ENCODE measurements around the gene RASGRF2.

The RASGRF2 gene

DNA sequence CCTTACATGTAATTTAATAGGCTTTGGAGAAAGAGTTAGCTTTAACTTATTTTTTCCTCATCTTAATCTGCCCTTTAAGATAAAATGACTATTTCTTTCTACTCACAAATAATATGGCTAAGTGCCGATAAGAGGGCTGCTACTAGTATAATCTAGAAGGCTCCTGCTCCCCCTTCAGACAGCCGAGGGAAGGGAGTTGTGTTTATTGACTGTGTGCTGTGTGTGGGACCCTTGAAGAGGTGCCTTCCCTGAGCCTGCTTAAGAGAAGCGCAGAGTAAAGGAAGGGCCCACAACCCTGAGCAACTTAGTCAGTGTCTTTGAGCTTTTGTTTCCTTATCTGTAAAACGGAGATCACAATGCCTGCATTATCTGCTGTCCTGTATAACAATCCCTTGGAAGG, 244.9 kb downstream of the RASGRF2 start:
- DNase-seq (ENCODE audit: low read depth in 2 of 2), result no peak

DNA sequence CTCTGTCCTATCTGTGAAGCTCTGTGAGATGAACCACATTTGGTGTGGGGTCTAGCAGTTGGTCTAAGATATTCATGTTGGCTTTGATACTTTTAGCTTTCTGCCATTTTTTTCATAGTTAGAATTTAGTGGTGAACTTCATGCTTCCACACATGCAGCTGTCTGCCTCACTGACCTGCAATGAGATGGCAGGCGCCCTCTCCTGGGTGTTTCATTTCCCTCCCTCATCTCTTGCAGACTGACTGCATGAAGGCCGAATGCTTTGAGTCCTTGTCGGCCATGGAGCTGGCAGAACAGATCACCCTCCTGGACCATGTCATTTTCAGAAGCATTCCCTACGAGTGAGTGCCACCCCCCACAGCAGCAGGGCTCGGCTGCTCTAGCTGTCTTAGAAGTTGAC, 246.8 kb downstream of the RASGRF2 start:
- no peak for DNase-seq (ENCODE audit: low read depth in 2 of 2)

DNA sequence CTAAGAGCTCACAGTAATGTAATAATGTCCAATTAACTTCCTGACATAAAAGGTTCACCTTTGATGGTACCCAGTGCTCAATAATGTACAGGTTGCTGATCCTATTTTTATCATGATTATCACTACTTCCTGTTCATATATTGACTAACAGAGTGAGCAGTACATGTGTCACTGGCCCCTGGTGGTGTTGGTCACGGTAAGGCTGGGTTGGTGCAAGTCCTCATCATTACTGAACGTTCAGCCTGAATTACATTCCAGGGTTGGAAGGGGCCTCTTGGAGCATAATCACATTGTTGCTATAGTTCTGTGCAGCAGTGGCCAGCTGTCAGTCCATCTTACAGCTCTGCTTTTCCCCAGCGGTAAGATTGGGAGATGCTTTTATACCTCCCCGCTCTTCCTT, 248.7 kb downstream of the RASGRF2 start:
- no peak for DNase-seq (ENCODE audit: low read depth in 2 of 2)

DNA sequence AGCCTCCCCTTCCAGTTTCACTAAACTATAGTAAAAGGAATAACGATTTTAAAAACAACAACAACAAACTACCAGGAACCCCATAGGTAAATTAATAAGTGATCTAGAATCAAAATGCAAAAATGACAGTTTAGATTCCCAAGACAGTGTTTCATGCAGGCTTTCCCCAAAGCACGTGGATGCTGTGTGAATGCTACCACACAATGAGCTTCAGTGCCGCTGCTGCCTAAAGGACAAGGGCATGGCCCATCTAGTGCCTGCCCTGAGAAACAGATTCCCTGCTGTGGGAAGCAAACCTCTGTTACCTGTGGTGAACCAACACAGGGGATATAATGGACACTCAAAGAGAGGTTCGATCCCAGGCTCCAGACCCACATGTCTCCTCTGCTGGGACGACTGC, 249.2 kb downstream of the RASGRF2 start:
- no peak for DNase-seq (ENCODE audit: low read depth in 2 of 2)

DNA sequence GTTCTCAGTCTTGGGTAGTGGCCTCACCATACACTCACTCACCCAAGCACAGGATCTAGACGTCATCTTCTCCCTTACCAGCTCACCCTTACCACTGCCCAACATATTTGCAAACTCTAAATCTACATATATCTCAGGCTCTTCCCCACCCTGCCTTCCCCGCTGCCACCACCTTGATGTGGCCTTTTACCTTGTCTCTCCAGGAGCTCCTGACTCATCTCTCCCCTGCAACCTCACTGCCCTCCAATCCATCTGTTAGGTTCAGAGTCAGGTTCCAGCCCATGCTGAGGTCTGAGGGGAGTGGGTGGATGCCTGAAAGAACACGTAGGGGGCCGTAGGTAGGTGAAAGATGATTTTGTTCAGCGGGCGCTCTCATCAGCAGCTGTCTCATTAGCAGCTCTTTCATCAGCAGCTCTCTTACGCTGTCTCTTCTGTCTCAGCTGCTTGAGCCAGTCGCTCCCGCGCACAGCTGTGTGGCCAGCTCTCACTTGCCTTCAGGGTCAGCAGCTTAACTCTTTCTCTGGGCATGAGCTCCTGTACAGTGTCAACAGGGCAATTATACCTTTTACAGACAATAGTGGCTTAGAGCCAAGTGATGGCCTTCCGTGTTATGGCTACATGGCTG, 249.8 kb downstream of the RASGRF2 start:
- DNase-seq (ENCODE audit: low read depth in 2 of 2), result no peak

DNA sequence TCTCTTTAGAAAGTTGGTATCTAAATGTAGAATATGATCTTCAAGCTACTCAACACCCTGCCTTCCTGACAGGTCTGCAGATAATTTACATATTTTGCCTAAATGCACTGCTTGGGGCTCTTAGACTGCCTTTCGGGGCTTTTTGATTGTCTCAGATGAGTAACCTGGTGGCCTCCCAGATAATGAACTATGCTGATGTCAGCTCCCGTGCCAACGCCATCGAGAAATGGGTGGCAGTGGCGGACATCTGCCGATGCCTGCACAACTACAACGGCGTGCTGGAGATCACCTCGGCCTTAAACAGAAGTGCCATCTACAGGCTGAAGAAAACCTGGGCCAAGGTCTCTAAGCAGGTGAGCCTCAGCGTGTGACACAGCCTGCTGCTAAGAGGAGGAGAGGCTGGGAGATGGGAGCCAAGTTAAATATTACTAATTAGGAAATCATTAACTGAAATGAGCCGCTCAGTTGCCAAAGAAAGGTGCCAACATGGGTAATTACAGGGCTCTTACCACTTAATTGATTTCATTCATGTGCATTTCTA, 252.1 kb downstream of the RASGRF2 start:
- no peak for DNase-seq (ENCODE audit: low read depth in 2 of 2)

DNA sequence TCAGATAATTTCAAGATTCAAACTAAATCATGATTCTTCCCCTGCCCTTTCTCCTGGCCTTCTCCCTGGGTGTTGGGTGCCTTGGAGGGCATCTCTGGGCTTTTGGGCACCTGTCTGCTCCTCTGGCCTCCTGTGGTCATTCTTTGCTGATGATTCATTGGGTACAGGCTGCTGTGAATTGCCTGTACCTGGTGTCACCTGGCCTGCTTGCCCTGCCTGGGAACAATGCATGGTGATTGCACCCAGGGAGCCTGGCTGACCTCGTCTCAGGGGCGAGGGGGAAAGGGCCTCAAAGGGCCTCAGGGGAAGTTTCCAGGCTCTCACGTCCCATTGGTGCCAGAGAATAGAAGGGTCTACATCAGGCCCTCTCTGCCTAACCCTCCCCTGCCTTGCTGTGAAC, 252.9 kb downstream of the RASGRF2 start:
- DNase-seq (ENCODE audit: low read depth in 2 of 2), result no peak

DNA sequence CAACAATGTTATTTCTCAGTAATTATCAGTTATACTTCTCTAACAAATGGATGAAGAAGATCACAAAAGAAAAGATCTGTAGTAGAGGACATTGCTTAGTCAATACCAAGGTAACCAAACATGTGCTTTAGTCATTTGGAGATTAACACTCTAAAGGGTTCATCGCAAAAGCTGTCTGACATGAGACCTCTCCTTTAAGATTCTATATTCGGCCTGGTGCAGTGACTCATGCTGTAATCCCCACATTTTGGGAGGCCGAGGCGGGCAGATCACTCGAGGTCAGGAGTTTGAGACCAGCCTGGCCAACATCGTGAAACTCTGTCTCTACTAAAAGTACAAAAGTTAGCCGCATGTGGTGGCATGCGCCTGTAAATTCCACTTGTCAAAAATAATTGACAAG, 254.7 kb downstream of the RASGRF2 start:
- DNase-seq (ENCODE audit: low read depth in 2 of 2), result no peak

DNA sequence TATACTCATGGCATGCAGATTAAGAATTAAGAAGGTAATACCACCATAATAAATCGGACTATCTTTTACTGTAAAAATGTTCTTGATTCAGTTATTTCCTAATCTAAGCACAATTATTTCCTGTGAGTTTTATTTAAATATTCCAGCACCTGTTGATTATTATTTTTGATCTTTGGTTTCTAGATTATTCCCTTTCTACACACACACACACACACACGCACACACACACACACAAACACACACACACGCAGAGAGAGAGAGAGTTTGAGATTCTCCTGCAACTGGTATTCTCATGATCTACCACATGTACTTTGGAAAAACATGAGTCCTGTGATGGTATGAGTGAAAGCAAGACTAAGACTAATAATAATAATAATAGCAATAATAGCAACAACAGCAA, 256.0 kb downstream of the RASGRF2 start:
- DNase-seq (ENCODE audit: low read depth in 2 of 2), result no peak

DNA sequence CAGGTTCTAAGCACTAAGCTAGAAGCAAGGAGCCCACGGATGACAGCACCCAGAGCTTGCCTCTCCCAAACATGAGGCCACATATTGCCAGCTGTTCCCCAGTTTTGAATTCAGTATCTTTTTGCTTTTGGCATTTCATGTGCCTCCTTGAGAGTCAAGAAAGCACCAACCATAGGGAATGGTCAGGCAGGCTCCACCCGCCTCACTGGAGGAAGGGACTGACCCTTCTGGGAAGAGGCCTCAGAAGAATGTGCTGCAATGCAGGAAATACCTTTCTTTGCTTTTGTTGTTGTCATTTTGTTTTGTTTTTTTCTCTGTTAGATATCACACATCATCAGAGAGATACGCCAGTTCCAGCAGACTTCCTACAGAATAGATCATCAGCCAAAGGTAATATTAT, 259.2 kb downstream of the RASGRF2 start:
- no peak for DNase-seq (ENCODE audit: low read depth in 2 of 2)

DNA sequence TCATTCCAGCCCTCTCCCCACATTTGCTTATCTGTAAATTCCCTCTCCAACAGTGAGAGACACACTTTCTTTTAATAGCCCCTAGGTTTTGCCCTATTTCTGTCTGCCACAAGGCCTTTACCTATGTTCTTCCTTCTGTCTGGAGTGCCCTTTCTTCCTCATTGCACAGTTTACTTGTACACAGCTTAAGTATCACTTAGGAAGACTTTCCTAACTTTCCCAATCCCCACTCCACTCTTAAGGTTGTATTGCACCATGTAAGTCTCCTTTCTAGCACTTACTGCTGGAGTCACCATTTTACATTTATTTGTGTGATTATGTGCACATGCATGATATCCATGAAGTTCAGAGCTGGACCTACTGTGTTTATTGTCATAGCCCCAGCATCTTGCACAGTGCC, 262.1 kb downstream of the RASGRF2 start:
- no peak for DNase-seq (ENCODE audit: low read depth in 2 of 2)

DNA sequence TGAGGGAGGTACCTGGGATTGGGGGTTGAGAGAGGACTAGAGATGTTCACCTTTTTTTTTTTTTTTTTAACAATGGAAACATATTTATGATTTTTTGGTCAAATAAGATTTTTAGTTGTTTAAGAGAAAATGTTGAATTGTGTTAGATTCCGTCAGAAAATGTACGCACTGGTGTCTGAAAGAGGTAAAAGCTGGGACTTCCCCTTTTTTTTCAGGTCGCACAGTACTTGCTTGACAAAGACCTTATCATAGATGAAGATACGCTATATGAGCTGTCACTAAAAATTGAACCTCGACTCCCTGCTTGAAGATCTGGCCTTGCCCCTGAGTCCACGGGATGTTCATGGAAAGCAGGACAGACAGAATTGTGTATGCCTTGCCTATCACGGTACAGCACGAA, 265.3 kb downstream of the RASGRF2 start:
- no peak for DNase-seq (ENCODE audit: low read depth in 2 of 2)

DNA sequence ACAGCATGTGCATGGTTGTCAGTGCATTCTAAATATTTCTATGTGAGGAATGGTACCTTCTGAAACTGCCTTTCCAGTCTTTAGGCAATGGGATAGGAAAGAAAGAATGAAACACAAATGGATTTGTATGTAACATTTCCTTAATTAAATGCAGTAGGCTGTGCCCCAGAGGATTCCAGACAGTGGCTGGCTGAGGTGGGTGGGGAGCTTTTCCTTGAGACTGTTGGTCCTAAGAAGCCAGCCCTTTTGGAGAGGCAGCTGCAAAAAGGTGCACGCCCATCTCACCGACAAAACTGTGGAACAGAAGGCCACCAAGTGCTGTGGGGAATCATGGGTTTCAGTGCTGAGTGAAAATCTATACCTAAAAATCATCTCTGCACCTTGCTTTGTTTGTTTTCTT, 266.1 kb downstream of the RASGRF2 start:
- no peak for DNase-seq (ENCODE audit: low read depth in 2 of 2)

DNA sequence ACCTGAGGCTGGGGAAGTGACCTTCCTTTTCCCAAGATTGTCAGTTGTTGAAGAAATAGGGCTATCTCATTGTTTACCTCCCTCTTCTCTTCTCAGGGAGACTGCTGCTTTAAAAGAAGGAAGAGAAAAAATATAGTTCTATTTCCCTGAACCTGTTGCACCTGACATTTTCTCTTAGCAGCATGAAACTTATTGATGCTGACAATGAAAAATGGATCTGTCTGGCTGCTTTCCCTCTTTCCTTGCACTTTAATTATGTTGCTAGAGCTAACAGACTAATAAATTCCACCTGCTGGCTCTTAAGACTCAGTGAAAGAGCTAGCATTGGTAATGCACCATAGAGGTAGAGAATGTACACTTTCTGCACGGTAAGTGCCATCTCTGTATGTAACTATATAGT, 266.8 kb downstream of the RASGRF2 start:
- no peak for DNase-seq (ENCODE audit: low read depth in 2 of 2)

DNA sequence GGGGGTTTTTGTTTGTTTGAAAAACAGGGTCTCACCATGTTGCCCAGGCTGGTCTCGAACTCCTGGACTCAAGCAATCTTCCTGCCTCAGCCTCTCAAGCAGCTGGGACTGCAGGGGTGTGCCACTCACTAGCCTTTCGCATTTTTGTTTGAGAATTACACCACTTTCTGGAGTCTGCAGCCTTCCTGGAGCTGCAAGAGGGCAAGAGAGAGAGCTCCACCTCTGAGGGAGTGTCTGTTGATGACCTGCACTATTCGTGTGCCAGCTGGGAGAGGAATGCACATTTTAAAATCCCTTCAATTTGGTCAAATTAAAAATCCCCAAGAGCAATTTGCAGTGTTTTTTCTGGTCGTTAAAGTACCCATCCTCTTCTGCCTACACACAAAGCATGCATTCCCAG, 267.9 kb downstream of the RASGRF2 start:
- DNase-seq (ENCODE audit: low read depth in 2 of 2), result no peak

DNA sequence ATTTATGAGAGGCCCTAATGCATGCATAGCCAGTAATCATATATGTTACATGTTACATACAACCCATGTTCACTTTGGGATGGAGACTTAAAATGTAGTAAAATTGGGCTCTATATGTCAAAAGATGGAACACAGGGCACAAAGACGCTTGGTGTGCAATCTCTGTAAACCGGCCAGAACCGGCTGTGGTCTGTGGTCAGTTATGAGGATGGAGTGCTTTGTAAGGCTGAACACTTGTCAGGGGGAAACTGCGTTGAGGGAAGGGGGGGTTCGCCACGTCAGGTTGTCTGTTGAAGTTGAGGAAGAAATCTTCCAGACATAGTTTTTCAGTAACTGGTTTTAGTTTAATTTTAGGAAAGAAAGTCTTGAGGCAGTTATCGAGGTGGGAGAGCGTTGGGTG, 270.3 kb downstream of the RASGRF2 start:
- no peak for DNase-seq (ENCODE audit: low read depth in 2 of 2)

DNA sequence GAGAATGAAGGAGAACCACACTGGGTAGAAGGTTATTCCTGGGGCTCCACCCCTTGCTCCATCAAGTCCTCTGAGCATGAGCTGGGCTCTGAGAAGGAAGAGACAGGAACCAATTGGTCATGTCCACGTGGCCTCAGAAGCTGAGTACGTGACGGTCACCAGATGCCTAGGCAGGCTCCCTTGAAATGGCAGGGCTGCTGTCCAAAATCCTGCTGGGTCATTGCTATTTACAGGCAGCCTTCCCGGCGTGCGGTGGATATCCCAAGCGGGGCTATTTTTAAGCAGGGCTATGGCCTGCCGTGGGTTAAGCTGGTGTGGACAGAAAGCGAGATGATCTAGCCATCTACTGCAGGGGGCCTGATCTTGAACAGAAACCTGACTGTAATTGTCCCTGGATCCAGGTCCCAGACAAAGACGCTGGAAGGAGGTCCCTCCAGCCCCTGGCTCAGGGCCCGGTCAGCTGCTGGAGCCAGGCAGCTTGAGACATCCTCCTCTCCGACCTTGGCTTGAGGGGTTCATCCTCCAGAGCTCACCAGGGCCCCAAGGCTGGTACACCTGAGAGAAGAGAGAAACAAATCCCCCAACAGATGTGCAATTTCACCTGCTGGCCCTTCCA, 272.4 kb downstream of the RASGRF2 start:
- no peak for DNase-seq (ENCODE audit: low read depth in 2 of 2)

DNA sequence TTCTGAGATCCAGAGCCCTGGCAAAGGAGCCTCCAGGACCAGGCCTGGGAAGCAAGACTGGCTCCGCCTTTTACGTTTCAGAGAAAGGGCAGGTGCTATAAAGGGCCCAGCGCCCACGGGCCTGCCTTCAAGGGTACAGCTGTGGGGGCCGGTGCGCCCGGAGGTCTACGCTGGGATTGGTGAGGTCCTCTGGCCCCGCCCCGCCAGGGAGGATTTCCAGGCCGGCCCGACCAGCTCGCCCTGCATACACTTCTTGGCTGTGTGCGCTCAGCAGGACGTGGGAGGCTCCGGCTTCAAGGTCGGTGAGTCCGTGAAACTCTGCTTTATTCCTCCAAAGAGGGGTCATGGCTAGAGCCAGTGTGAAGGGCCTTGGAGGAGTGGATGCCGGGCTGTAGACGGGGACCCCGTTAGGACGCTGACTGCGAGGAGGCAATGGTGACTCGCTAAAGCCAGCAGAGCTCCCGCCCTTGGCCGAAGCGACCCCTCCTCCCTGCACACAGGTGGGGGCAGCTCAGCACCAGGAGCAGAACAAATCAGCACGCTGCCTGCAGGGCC, 273.0 kb downstream of the RASGRF2 start, which contains the start of gene CKMT2:
CKMT2 (plus strand) TSS at position 243 of the 555 bp plus-strand sequence. CDS start 17,811 bp downstream, outside the sequence.
- DNase-seq (ENCODE audit: low read depth in 2 of 2), result no peak

DNA sequence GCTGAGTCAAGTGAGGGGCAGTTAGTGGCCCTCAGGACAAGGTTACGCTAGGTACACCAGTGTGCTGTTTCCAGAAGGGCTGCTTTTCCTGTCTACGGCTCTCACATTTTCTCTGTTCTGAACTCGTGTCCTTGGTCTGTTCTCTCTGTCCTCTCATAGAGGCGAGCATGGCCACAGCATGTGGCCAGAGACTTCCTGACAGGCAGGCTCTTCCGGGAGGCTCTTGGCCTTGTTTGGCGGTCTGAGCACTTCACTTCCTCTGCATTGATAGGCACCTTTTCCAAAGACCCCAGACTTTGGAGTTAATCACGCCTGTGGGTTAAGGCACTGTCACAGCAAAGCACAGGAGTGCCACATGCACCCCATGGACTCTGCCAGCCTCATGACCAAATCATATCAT, 274.1 kb downstream of the RASGRF2 start:
- no peak for DNase-seq (ENCODE audit: low read depth in 2 of 2)

DNA sequence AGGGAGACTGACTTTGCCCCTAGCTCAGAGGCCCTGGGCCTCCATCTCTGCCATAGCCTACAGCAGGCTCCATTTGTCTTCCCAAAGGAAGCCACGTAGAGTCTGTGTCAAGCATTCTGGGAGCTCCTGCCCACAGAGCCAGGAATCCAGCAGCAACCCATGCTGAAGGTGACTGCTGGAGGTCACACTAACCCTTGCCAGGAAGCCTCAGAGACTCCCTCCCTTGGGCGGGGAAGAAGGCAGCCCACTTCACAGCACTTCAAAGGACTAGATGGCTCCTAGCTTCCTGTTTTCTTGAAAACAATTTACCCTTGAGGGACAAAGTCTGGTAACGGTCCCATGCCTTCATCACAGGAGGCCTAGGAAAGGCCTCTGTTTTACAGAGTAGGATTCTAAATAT, 274.6 kb downstream of the RASGRF2 start:
- DNase-seq (ENCODE audit: low read depth in 2 of 2), result no peak

DNA sequence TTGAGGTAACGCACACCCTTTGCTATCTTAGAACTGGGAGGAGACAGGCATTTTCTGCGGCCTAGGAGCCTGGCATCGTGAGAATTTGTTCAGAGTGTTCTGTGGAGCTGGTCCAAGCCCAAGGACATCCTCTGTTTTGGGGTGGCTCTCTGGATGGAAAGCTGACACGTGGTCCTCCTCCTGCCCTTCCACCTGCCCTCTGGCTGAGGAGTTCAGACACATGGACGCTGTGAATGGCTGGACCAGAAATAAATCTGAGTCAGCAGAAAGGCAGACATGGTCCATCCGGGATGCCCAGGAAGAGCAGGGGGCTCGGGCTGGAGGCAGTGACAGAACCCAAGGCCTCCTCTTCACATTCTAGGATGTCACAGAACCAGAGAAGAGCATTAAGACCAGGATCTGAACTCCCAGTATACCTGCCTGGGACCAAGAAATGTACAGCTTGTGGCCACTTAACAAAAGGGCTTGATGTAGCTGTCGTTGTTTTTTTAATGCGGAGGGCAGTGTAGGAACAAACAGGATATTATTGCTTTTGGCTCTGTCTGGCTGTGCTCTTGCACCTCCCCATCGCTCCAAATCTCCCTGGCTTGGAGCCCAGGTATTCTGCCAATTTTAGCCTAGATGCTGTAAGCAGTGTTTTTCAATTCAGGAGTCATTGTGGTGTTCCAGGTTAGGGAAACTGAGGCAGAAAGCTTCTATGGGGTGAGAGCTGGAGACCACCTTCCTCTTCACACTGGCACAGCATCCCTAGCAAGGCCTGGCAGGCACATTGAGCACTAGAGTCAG, 275.3 kb downstream of the RASGRF2 start:
- no peak for DNase-seq (ENCODE audit: low read depth in 2 of 2)

DNA sequence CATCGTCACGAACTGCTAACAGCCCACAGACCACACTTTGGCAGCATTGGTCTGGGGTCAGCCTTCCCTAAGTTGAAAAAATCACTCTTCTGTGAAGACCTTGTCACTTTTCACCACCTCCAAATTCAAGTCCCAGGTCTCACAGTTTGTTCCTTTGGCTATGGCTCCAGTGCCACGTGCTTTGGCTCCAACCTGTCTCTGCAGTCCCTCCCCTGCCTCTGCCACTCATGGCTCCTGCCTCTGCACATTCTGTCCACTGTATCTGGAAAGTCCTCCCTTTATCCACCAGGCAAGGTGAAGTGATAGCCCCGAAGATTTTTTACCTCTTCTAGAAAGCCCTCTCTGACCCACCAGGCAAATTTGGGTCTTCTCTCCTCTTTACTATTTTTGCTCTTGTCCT, 278.3 kb downstream of the RASGRF2 start:
- DNase-seq (ENCODE audit: low read depth in 2 of 2), result no peak

DNA sequence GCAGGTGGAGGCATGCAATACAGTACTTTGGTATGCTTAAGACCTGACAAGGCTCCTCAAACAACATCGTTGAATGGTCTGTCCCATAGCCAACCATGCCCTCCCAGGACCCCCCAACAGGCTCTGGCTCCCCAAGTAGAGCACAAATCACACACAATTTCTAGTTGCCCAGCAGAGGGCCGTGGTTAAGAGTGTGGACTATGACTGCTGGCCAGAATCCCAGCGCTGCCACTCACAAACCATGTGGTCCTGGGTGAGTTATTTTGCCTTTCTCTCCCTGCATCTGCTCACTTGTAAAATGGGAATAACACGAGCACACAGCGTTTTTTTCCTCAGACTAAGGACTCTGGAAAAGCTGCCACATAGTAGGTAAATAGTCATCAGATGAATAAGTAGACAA, 279.4 kb downstream of the RASGRF2 start:
- no peak for DNase-seq (ENCODE audit: low read depth in 2 of 2)
